Smooth muscle cell (in vitro differentiated cells): ENCODE measurements around the gene CBLC. TPM values are rescaled to one million over a fixed set of nuclear protein-coding genes. Genes with fewer than 3 reads are reported as not detected.

ENCODE experiments used
- DNase-seq: peaks from one replicate; lab custom pipeline; 2025; ENCODE audit not compliant: unreplicated experiment; lab: John Stamatoyannopoulos, UW
- H2AFZ ChIP-seq: fragments of 200-600 bp; sonication (generic); 2 replicates; pipeline ENCODE4 v1.6.0; 2016; ENCODE audit warnings: antibody characterized with exemption, low read depth, mild to moderate bottlenecking
- H3F3A ChIP-seq: fragments of 200-600 bp; sonication (generic); 2 replicates; pipeline ENCODE4 v1.6.0; 2017; ENCODE audit warnings: antibody characterized with exemption, low read depth
- H3K27ac ChIP-seq: fragments of 200-600 bp; sonication (generic); 2 replicates; pipeline ENCODE4 v1.5.1; 2016; ENCODE audit warnings: low read depth, mild to moderate bottlenecking
- H3K27me3 ChIP-seq: fragments of 200-600 bp; sonication (generic); 2 replicates; pipeline ENCODE4 v1.6.1; 2016; ENCODE audit warnings: low read depth, mild to moderate bottlenecking
- H3K36me3 ChIP-seq: fragments of 200-600 bp; sonication (generic); 2 replicates; pipeline ENCODE4 v1.5.1; 2016; ENCODE audit warnings: low read depth
- H3K4me1 ChIP-seq: fragments of 200-600 bp; sonication (generic); 2 replicates; pipeline ENCODE4 v1.5.1; 2016; ENCODE audit warnings: low read depth
- H3K4me2 ChIP-seq: fragments of 200-600 bp; sonication (generic); 2 replicates; pipeline ENCODE4 v1.6.0; 2016; ENCODE audit warnings: mild to moderate bottlenecking
- H3K4me3 ChIP-seq: fragments of 200-600 bp; sonication (generic); 2 replicates; pipeline ENCODE4 v1.5.1; 2016; ENCODE audit warnings: mild to moderate bottlenecking
- H3K79me2 ChIP-seq: fragments of 200-600 bp; sonication (generic); 2 replicates; pipeline ENCODE4 v1.6.0; 2016; ENCODE audit warnings: low read depth, mild to moderate bottlenecking
- H3K9ac ChIP-seq: fragments of 200-600 bp; sonication (generic); 2 replicates; pipeline ENCODE4 v1.6.0; 2016; ENCODE audit warnings: low read depth
- H3K9me3 ChIP-seq: fragments of 200-600 bp; sonication (generic); replicated peaks from 2 replicates; pipeline ENCODE4 v1.5.1; 2016; ENCODE audit warnings: low read depth
- H4K20me1 ChIP-seq: fragments of 200-600 bp; sonication (generic); 2 replicates; pipeline ENCODE4 v1.6.0; 2016; ENCODE audit warnings: low read depth
- CTCF ChIP-seq: fragments of 200-600 bp; sonication (generic); IDR thresholded peaks from 2 replicates; pipeline ENCODE4 v1.5.1; 2017; ENCODE audit warnings: borderline replicate concordance, mild to moderate bottlenecking, antibody characterized with exemption; ENCODE audit not compliant: insufficient read depth, poor library complexity, severe bottlenecking
- WGBS: methylation state at CpG from one replicate; pipeline ENCODE4 v1.1.7; 2016; ENCODE audit warnings: low lambda C conversion rate; 5-methylcytosine and 5-hydroxymethylcytosine counted together
- polyA plus RNA-seq: library from polyadenylated mRNA; unstranded; fragments of >200 nt; fragmentation: Nextera tagmentation; extraction: Ambion mirVana; gene quantifications from 2 replicates; pipeline ENCODE4 v1.2.1, GENCODE V29; 2016
- total RNA-seq: library from RNA; depleted of rRNA; stranded (reverse); fragments of >200 nt; gene quantifications from 2 replicates; pipeline ENCODE4 v1.2.3, GENCODE V29; 2014

Gene CBLC
- total and polyA plus RNA-seq, 2 experiments from 2014 or later: 0.40 to 0.87 TPM

- no peaks in the 10 kb centered on the region for H3F3A ChIP-seq
- H3K36me3 ChIP-seq: no peaks in the 10 kb centered on the region
- DNase-seq: no peak
- no peaks in the 10 kb centered on the region for H3K4me1 ChIP-seq
- H3K9ac ChIP-seq: no peak overlapping the region
- H3K9me3 ChIP-seq: no peaks in the 10 kb centered on the region
- TF ChIP-seq CTCF: no peak
- no peak overlapping the region for H3K4me3 ChIP-seq
- no peaks in the 10 kb centered on the region for H3K79me2 ChIP-seq
- no peaks in the 10 kb centered on the region for H3K27me3 ChIP-seq
- H3K27ac ChIP-seq: no peak overlapping the region
- no peaks in the 10 kb centered on the region for H4K20me1 ChIP-seq
- H3K4me2 ChIP-seq: no peak overlapping the region
- 74% methylated on average over 5 of the region's 5 CpGs for WGBS
- no peak overlapping the region for H2AFZ ChIP-seq
These were observed 42.7 kb upstream of the CBLC start for GRCh38 chr19:44735011-44735410.

GRCh38 chr19:44737238-44738071, 40.2 kb upstream of the CBLC start:
- peaks cover 13% of the 10 kb centered on the region for H3F3A ChIP-seq
- peak overlapping the region; percentile 52 for H3K27ac ChIP-seq
- no peak overlapping the region for H2AFZ ChIP-seq
- no peaks in the 10 kb centered on the region for H3K36me3 ChIP-seq
- TF ChIP-seq CTCF: no peak
- no peaks in the 10 kb centered on the region for H3K9me3 ChIP-seq
- 81% methylated on average over 11 of the region's 13 CpGs for WGBS
- H3K4me2 ChIP-seq: no peak overlapping the region
- H3K4me1 ChIP-seq: peaks cover 3% of the 10 kb centered on the region
- no peak overlapping the region for H3K4me3 ChIP-seq
- no peak for DNase-seq
- no peaks in the 10 kb centered on the region for H3K79me2 ChIP-seq
- H3K9ac ChIP-seq: no peak overlapping the region
- no peaks in the 10 kb centered on the region for H4K20me1 ChIP-seq
- H3K27me3 ChIP-seq: no peaks in the 10 kb centered on the region

- H3K4me1 ChIP-seq: peaks cover 3% of the 10 kb centered on the region
- H3K79me2 ChIP-seq: no peaks in the 10 kb centered on the region
- WGBS: 94% methylated on average over 2 of the region's 2 CpGs
- no peak overlapping the region for H2AFZ ChIP-seq
- H3F3A ChIP-seq: peaks cover 18% of the 10 kb centered on the region
- H3K4me2 ChIP-seq: no peak overlapping the region
- no peak for TF ChIP-seq CTCF
- no peak for DNase-seq
- no peak overlapping the region for H3K27ac ChIP-seq
- no peaks in the 10 kb centered on the region for H4K20me1 ChIP-seq
- H3K36me3 ChIP-seq: no peaks in the 10 kb centered on the region
- H3K4me3 ChIP-seq: no peak overlapping the region
- no peaks in the 10 kb centered on the region for H3K27me3 ChIP-seq
- no peaks in the 10 kb centered on the region for H3K9me3 ChIP-seq
- H3K9ac ChIP-seq: no peak overlapping the region
These were observed 39.6 kb upstream of the CBLC start for GRCh38 chr19:44738136-44738535.
